GM18507 (cell line): ENCODE results near the gene ZNF667.

Source experiments
- DNase-seq: peaks from one replicate; pipeline ENCODE4 v3.0.0; 2011; ENCODE audit warnings: low read depth; ENCODE audit not compliant: insufficient read length; ENCODE audit errors: extremely low spot score
- FAIRE-seq: peaks from 2 replicates; lab custom pipeline; 2011; peaks lifted over from hg19 to GRCh38; lab: Jason Lieb, UNC

ZNF667 gene

DNA sequence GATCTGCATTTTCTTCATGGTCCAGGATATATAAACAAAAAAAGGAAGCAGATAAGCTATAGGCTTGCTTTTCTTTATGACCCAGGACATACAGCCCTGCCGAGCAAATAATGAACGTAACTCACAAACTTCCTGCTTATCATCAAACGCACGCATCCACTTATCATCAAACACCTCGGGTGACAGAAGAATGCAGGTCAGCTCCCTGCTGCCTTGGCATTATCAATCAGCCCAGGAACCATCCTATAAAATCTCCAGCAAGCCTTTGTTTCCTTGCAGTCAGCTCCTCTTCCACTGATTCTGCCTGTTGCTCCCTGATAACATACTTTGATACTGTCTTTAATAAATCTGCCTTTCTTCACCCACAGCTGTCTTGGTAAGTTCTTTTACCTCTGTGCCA lies 78.3 kb downstream of the ZNF667 start:
- FAIRE-seq, result no peak
- DNase-seq, result no peak

- DNase-seq (peak; percentile 56), FAIRE-seq (peak; percentile 70)
These were observed 83.8 kb downstream of the ZNF667 start, which contains the start of gene ZNF582 for GRCh38 chr19:56393119-56394012. Gene ZNF582, minus strand, starts transcription at chr19:56393534. Its CDS starts 1,782 bp downstream, at chr19:56391752.
